AG04450 (cell line): Measurements from ENCODE around the gene AFF3. TPM values are rescaled to one million over a fixed set of nuclear protein-coding genes. Genes with fewer than 3 reads are reported as not detected.

Source experiments
- CTCF ChIA-PET: fragments of 300-600, 350-600 bp; formaldehyde crosslinking; extraction: SDS; loops from one replicate; lab custom pipeline; 2022; ENCODE audit warnings: antibody characterized with exemption, inconsistent platforms; lab: Charles Lee
- POLR2A ChIA-PET: fragments of 350-600 bp; formaldehyde crosslinking; extraction: SDS; loops from one replicate; lab custom pipeline; 2021; ENCODE audit warnings: antibody characterized with exemption, inconsistent platforms; lab: Yijun Ruan, JAX
- DNase-seq: peaks from one replicate; pipeline ENCODE4 v3.0.0-alpha.2; 2011; ENCODE audit warnings: low read depth, low spot score
- H3K27ac ChIP-seq: one replicate; pipeline ENCODE4 v1.5.1; 2012; ENCODE audit warnings: low read depth, low read length, control low read depth
- H3K27me3 ChIP-seq: one replicate; pipeline ENCODE4 v1.6.0; 2012; ENCODE audit warnings: low read length; ENCODE audit not compliant: control insufficient read depth, insufficient read depth
- H3K4me3 ChIP-seq: 2 replicates; pipeline ENCODE4 v1.5.1; 2011; ENCODE audit warnings: mild to moderate bottlenecking, low read depth, low read length, control low read depth
- H3K9me3 ChIP-seq: 2 replicates; pipeline ENCODE4 v1.5.1; 2012; ENCODE audit warnings: low read length; ENCODE audit not compliant: control insufficient read depth, insufficient read depth
- polyA plus RNA-seq: library from polyadenylated mRNA; depleted of rRNA; stranded (reverse); fragments of >200 nt; gene quantifications from 2 replicates; pipeline ENCODE4 v1.2.3, GENCODE V29; 2011
- TF ChIP-seq, protein P1 (sequence below): IDR thresholded peaks from 2 replicates; pipeline ENCODE4 v1.5.1; 2011; ENCODE audit warnings: low read depth, low read length, control low read depth, inconsistent platforms

Gene AFF3
- polyA plus RNA-seq, 1 experiment, result 17.9 TPM

- POLR2A ChIA-PET, result no interaction called here
- CTCF ChIA-PET, result no interaction called here
Measured at GRCh38 chr2:99629320-99629719, 513.1 kb downstream of the AFF3 start.

DNA sequence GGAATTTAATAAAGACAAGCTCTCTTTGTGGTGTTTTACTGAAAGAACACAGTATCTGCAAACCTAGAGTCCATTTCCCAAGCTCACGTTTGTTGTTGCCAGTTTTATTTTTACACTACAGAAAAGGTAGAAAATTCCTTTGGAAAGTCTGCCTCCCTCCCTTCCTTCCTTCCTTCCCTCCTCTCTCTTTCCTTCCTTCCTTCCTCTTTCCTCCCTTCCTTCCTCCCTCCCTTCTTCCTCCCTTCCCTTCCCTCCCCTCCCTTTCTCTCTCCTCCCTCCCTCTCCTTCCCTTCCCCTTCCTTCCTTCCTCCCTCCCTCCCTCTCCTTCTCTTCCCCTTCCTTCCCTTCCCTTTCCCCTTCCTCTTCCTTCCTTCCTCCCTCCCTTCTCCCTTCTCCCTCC is 516.2 kb downstream of the AFF3 start:
- CTCF ChIA-PET, result interaction anchor here (0.6 to 1.4 kb wide), 2 partner anchors 47 to 635 kb away, joined by 3 to 6 read pairs; no protein-coding TSS in a partner anchor
- TF ChIP-seq, protein P1, sequence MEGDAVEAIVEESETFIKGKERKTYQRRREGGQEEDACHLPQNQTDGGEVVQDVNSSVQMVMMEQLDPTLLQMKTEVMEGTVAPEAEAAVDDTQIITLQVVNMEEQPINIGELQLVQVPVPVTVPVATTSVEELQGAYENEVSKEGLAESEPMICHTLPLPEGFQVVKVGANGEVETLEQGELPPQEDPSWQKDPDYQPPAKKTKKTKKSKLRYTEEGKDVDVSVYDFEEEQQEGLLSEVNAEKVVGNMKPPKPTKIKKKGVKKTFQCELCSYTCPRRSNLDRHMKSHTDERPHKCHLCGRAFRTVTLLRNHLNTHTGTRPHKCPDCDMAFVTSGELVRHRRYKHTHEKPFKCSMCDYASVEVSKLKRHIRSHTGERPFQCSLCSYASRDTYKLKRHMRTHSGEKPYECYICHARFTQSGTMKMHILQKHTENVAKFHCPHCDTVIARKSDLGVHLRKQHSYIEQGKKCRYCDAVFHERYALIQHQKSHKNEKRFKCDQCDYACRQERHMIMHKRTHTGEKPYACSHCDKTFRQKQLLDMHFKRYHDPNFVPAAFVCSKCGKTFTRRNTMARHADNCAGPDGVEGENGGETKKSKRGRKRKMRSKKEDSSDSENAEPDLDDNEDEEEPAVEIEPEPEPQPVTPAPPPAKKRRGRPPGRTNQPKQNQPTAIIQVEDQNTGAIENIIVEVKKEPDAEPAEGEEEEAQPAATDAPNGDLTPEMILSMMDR, result no peak
- H3K4me3 ChIP-seq, result no peak overlapping the region

More at GRCh38 chr2:99629320-99629719, 513.1 kb downstream of the AFF3 start:
- TF ChIP-seq, protein P1, result no peak
- Histone ChIP-seq H3K9me3 (peaks cover 14% of the 10 kb centered on the region), H3K27ac (no peak overlapping the region), H3K27me3 (no peaks in the 10 kb centered on the region), H3K4me3 (no peak overlapping the region)
- no peak for DNase-seq

DNA sequence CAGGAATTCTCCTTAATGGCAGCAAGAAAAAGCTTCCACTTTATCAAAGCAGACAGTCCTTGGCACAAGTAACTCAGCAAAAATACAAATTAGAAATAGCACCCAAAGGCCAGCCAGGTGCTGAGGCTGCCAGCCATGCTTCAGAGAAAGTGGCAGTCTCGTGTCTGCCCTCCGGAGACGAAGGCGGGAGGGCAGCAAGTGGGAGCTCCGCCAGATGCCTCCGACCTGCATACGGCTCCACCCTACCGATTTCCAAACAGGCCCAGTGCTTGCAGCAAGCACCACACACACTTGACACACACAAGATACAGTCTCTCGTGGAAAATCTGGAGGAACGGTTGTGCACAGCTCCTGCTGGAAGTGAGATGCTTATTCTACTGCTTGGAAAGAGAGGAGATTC is 517.7 kb downstream of the AFF3 start:
- DNase-seq, result no peak
- TF ChIP-seq, protein P1, result no peak
- Histone ChIP-seq H3K27me3 (no peaks in the 10 kb centered on the region), H3K9me3 (no peaks in the 10 kb centered on the region; the same call in 1 of the 2 replicates), H3K4me3 (no peak overlapping the region), H3K27ac (no peak overlapping the region)
- CTCF ChIA-PET, result no interaction called here
- POLR2A ChIA-PET, result no interaction called here

More for the DNA sequence above, 516.2 kb downstream of the AFF3 start:
- DNase-seq, result no peak
- POLR2A ChIA-PET, result no interaction called here
- no peaks in the 10 kb centered on the region for H3K27me3 ChIP-seq
- no peaks in the 10 kb centered on the region; the same call in 1 of the 2 replicates for H3K9me3 ChIP-seq
- H3K27ac ChIP-seq, result no peak overlapping the region

DNA sequence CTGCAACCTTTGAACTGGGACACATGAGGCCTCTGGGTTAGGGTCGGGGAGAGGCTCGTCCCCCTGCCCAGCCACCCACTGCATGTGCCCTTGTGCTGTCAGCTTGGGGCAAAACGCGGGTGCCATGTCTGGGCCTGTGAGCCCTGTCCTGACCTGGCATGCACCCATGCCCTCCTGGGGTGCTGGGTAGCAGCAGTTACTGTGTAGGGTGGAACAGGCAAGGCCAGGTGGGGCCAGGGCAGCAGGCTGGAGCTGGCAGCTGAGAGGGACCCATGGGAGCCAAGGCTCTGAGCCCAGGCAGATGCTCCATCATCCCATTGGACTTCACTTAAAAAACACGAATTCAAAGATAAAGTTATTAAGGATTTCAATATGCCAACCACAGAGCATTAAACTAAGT is 518.8 kb downstream of the AFF3 start:
- H3K27ac ChIP-seq, result no peak overlapping the region
- H3K9me3 ChIP-seq, result no peaks in the 10 kb centered on the region; the same call in 1 of the 2 replicates
- H3K27me3 ChIP-seq, result no peaks in the 10 kb centered on the region
- POLR2A ChIA-PET, result no interaction called here
- CTCF ChIA-PET, result no interaction called here
- H3K4me3 ChIP-seq, result no peak overlapping the region
- TF ChIP-seq, protein P1, result no peak
- no peak for DNase-seq

DNA sequence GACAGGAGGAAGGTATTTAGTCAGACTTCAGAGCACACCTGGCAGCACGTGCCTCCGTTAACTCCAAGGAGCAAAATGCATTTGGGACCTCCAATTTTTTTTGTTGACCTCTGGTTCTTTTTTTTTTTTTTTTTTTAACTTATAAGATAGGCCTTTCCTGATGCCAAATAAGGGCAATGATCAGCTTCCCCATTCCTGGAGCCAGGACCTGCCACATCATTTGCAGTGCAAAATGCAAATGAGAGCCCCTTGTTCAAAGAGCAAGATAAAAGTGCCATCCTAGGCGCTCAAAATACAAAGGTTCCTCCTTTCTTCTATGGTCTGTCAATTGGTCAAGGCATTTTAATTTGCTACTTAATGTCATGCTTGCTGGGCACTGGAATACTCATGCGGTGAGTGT is 519.4 kb downstream of the AFF3 start:
- no peaks in the 10 kb centered on the region for H3K27me3 ChIP-seq
- H3K27ac ChIP-seq, result no peak overlapping the region
- TF ChIP-seq, protein P1, result no peak
- no peak overlapping the region for H3K4me3 ChIP-seq
- CTCF ChIA-PET, result interaction anchor here (0.7 kb wide), 1 partner anchor 415 kb away, joined by 3 read pairs; no protein-coding TSS in a partner anchor
- DNase-seq, result no peak
- no peaks in the 10 kb centered on the region; the same call in 1 of the 2 replicates for H3K9me3 ChIP-seq
- POLR2A ChIA-PET, result no interaction called here
